ENCODE results near the gene ZNF555. TPM values are rescaled to one million over a fixed set of nuclear protein-coding genes. Genes with fewer than 3 reads are reported as not detected.
"Not testable (repeated sequence)": the region's sequence is repeated elsewhere in the genome, so short reads cannot be mapped to it uniquely, and the experiment has no call there.

Gene ZNF555
- total RNA-seq, 1 donor from 2014 or later: 7.8 TPM

DNA sequence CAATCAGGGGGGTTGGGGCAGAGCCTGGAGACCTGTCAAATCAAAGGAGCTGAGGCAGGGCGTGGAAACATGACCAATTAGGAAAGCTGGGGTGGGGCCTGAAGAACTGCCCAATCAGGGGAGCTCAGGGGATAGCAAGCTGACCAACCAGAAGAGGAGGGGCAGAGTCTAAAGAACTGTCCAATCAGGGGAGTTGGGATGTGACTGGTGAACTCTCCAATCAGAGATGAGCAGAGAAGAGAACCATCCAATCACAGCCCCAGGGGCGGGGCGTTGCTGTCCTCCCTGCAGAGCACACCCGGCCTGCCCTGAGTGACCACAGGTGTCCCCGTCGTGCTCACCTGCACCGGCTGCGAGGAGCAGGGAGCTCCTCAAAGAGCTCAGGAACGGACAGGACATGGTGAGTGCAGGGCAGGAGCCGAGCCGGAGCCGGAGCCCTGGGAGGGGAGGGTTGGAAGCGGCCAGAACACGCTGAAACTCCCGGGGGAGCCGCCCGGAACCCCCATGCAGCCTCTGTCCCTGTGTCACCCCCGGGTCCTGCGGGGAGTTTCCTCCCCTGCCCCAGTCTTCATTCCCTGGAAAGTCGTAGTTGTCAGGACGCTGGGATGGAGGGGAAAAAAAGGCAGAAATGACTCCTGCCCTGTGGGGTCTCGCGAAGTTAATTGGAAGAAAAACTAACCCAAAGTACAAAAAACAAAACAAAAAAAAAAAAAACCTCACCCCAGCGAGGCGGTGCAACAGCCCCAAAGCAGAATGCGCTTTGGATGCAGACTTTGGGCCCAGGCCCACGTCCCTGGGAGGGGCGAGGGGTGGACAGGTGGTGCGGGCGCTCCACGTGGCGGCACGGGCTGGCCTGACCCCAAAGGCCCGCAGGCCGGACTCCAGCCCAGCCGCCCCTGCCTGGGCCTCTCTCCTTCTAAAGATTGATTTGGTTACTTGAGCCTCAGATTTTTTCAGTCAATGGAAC, 26.0 kb downstream of the ZNF555 start, which contains the start of gene ZNF556:
ZNF556 (plus strand) TSS at position 311 of the 967 bp plus-strand sequence; CDS start at position 398, 87 bp downstream.
- DNase-seq (ENCODE audit: low spot score): no peak

DNA sequence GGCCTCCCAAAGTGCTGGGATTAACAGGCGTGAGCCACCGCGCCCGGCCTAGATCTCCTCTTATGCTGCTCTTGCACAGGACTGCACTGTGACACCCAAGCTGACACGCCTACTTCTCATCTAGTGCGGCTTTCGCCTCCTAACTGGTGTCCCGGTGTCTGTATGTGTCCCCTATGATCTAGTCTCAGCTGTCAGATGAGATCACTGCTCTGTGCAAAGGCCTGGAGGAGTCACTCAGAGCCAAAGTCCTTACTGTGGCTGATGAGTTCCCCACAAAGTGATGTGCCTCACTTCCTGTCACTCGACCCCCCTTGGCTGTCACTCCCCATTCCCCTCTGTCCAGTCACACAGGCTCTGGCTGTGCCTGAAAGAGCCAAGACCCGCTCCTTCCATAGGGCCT, 28.3 kb downstream of the ZNF555 start:
- no peak for DNase-seq (ENCODE audit: low spot score)

DNA sequence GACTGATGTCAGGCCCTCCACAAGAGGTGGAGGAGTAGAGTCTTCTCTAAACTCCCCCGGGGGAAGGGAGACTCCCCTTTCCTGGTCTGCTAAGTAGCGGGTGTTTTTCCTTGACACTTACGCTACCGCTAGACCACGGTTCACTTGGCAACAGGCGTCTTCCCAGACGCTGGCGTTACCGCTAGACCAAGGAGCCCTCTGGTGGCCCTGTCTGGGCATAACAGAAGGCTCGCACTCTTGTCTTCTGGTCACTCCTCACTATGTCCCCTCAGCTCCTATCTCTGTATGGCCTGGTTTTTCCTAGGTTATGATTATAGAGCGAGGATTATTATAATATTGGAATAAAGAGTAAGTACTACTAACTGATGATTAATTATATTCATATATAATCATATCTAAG, 30.9 kb downstream of the ZNF555 start:
- DNase-seq (ENCODE audit: low spot score): not testable (repeated sequence)

DNA sequence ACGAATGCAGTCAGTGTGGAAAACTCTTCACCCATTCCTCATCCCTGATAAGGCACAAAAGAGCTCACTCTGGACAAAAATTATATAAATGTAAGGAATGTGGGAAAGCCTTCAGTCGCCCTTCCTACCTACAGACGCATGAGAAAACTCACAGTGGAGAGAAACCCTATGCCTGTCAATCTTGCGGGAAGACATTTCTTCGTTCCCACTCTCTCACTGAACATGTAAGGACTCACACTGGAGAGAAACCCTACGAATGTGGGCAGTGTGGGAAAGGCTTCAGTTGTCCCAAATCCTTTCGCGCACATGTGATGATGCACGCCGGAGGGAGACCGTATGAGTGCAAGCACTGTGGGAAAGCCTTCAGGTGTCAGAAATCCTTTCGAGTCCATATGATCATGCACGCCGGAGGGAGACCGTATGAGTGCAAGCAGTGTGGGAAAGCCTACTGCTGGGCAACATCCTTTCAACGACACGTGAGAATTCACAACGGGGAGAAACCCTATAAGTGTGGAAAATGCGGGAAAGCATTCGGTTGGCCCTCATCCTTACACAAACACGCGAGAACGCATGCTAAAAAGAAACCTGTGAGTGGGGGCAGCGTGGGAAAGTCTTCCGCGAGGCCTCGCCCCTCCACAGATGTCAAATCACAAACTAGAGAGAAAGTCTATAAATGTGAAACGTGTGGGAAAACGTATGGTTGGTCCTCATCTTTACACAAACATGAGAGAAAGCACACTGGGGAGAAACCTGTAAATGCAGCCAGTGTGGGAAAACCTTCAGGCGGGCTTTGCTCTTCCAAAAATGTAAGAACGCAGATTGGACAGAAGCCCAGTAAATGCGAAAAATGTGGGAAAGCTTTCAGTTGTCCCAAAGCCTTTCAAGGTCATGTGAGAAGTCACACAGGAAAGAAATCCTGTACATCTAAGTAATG, 36.4 kb downstream of the ZNF555 start:
- DNase-seq (ENCODE audit: low spot score): no peak

DNA sequence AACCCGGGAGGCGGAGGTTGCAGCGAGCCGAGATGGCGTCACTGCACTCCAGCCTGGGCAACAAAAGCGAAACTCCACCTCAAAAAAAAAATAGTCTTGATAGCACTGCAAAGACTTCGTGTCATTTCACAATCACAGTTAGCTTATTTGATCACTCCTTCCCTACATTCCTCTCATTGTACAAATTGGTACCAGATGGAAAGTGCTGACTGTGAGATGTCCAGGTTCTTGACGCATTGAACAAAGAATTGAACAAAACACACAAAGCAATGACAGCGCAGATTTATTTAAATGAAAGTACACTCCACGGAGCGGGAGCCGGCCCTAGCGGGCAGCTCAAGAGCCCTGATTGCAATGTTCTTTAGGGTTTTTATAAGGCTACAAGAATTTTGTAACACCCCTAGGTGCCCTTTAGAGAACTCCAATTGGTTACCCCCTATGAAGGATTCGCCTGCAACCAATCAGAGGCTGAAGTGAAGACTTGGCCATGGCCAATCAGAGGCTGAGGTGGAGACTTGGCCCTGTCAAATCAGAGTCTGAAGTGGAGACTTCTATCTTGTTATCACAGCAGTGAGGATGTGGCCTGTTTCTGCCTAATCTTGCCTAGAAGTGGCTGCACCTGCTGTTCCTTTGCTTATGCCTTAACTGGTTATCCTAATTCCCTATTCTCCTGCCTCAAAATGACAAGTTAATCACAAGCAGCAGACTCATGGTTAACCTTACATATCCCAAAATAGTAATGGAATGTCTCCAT, 42.6 kb downstream of the ZNF555 start:
- no peak for DNase-seq (ENCODE audit: low spot score)

DNA sequence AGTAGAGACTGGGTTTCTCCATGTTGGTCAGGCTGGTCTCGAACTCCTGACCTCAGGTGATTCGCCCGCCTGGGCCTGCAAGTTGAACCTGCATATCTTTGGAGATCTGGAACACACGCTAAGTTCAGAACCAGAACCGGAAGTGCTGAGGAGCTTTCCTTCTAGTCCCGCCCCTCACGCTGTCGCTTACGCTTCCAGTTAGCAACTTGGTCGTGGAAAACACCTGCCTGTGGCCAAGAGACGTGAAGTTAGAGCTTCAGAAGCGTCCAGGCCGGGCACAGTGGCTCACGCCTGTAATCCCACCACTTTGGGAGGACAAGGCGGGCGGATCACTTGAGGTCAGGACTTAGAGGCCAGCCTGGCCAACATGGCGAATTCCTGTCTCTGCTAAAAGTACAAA, 44.5 kb downstream of the ZNF555 start:
- no peak for DNase-seq (ENCODE audit: low spot score)

DNA sequence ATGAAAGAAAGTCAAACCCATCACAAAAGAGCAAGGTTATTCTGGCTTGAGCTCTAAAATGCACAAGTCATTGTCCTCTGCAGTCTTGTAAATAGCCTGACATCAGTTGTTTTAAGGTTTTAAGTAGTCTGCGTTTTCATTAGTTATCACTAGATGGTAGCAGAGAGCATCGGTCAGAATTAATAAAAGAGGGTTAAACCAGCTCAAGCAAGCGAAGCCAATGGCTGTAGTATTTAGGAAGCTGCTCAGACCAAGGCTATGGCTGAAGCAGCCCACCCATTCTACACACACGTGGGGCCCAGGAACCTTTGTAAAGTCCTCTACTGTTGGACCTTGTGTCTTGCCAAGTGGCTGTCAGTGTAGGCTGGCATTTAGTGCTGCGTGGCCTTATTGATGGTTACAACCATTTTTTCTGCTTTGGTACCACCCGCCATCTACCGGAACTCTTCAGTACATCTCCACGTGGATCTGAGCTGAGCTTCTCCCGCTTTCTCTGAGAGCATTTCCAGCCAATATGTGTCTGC, 46.2 kb downstream of the ZNF555 start:
- DNase-seq (ENCODE audit: low spot score): no peak

DNA sequence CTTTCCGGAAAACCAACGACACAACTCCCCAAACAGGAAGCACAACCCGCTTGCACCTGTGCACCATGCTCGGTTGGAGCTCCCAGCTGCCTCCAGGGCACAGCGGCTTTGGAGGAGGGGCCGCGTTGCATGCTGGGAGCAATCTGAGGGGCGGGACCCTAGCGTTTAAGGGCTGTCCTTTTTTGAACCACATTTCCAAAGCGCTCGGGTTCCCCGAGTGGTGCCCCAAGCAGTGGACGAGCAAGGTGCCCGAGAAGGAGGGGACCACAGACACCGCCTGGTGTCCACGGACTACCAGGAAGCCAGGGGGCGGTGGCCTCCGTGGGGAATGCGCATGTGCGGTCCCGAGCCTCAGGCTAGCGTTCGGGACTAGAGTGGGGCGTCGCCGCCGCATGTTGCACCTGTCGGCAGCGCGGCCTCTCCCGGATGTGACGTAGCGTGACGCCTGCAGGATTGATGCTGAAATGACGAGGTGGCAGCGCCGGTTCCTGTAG, 47.5 kb downstream of the ZNF555 start:
- DNase-seq (ENCODE audit: low spot score): no peak

DNA sequence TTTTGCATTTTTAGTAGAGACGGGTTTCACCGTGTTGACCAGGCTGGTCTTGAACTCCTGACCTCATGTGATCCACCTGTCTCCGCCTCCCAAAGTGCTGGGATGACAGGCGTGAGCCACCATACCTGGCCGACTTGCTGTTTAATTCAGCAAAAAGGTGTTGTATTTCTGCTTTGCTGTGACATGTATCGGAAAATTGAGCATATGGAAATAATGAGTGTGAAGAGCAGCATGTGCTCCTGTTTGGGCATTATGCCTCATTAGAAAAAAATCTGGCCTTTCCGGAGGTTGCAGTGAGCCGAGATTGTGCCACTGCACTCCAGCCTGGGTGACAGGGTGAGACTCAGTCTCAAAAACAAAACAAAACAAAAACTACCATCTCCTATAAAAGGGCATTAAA, 49.3 kb downstream of the ZNF555 start:
- not testable (repeated sequence) for DNase-seq (ENCODE audit: low spot score)

DNA sequence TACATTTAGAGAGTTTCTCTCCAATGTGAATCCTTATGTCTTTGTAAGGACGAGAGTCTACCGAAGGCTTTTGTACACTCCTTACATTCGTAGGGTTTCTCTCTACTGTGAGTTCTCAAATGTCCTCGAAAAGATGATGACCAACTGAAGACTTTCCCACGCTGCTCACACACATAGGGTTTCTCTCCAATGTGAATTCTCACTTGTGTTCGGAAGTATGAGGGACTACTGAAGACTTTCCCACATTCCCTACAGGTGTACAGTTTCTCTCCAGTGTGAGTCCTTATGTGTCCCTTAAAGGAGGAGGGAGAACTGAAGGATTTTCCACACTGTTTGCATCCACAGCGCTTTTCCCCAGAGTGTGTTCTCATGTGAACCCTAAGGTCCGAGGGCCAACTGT, 55.4 kb downstream of the ZNF555 start:
- DNase-seq (ENCODE audit: low spot score): no peak

DNA sequence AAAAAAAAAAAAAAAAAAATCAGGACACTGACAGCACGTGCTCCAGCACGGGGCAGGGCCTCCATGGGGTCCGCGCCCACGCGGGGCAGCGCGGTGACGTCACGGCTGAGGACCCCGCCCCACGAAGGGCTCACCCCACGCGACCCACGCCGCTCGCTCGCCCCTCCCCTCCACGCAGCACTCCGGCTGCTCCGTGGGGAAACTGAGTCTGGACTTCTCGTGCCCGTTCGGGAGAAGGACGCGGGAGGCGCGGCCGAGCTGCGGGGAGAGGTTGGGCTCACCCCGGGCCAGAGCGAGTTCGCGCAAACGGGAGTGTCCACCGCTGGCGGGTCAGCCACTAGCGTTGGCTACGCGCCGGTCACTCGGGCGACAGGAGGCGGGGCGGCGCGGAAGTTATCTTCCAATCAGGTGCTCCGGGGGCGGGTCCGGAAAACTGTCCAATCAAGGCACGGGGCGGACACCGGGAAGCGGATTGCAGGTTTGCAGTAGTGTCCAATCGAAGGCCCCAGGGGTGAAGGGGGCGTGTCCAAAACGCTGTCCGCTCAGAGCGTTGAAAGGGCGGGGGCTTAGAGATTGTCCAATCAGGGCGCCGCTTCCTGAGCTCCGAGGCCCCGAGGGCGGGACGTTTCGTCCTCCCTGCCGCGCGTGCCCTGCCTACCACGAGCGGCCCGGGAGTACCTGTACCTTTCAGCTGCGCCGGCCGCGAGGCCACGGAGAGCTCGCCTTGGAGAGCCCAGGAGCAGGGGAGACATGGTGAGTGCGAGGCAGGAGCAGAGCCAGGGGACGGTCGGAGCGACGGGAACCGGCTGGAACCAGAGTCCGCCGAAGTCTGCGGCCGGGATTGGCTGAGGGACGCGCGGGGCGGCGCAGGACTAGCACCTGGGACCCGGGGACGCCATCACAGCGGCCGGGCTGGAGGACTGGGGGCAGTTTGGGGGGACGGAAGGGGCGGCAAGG, 59.3 kb downstream of the ZNF555 start, which contains the start of gene ZNF57:
ZNF57 (plus strand) TSS at position 633 of the 957 bp plus-strand sequence; CDS start at position 751, 118 bp downstream.
- peak; percentile 100 for DNase-seq (ENCODE audit: low spot score)

DNA sequence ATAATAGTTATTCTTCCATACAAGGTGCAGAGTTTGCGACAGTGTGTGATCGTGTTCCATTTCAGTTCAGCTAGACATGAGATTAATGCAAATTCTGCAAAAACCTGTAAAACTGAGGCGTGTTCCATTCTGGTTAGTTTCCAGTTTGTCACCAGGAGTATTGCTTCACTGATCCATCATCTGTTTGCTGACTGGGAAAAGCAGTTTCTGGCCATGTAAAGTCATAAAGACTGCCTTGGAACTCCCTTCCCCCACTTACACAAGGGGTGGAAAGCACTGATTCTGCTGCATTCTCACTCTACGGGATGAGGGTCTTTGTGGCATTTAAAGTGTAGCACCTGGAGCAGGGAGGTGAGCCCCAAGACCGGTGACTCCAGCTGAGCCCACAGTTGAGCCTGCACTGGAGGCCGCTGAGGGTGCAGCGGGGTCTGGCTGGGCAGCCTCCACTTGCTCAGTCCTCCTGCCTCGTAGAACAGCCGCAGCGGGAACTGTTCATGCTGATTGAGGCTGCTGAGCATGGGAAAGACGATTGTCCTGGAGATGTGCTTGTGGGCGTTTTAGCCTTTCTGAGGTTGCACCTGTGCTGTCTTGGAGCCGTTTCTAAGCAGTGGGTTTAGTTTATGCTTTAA, 61.4 kb downstream of the ZNF555 start:
- DNase-seq (ENCODE audit: low spot score): no peak

DNA sequence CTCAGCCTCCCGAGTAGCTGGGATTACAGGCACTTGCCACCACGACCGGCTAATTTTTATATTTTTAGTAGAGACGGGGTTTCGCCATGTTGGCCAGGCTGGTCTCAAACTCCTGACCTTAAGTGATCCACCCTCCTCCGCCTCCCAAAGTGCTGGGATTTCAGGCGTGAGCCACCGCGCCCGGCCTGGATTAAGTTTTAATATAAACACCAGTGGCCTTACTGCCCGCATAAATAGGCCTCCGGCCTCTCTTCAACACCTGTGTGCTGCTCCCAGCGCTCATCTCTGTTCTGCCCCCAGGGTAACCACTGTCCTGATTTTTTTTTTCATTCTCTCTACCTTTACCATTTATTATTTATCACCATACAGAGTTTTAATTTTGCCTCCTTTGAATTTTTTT, 62.1 kb downstream of the ZNF555 start:
- DNase-seq (ENCODE audit: low spot score): not testable (repeated sequence)

DNA sequence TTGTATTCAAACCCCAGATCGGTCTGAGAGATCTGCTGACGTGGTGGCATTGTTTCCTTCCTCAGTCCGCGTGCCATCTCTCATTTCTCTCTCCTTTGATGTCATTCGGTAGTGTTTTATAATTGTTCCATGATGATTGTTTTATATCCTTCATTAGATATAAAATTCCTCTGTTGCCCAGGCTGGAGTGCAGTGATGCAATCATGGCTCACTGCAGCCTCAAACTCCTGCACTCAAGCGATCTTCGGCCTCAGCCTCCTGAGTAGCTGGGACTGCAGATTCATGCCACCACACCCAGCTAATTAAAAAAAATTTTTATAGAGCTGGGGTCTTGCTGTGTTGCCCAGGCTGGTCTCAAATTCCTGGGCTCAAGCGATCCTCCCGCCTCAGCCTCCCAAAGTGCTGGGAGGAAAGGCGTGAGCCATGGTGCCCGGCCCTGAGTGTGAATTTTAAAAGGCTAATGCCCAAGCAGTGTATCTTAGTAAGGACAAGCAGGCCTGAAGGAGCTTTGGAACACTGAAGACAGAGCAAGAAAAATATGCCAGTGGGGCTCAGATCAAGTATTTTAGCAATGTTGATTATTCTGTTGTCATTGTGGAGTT, 64.7 kb downstream of the ZNF555 start:
- DNase-seq (ENCODE audit: low spot score): no peak

DNA sequence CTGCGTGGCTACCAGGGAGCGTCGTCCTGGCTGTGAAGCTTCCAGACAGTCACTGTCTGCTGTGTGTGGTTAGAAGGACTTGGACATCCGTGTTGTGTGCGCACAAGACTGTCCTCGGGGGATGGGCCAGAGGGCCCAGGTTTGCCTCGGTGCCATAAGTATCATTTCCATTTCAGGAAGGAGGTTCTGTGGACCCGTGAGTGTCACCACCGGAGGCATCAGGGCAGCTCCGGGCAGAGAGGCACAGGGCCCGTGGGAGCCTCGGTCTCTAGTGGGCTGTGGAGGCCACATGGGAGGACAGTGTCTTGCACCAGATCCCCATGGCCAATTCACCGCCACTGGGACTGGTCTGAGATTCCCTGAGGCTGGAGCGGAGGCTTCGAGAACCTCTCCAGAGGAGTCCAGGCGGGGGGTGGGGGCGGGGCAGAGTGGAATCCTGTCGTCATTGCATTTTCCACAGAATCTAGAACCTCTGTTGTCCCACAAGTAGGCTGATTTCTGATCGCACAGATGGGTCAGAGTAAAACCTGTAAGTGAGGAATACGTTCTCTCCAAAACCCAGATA, 65.4 kb downstream of the ZNF555 start:
- DNase-seq (ENCODE audit: low spot score): no peak
